Thyroid gland (tissue), 4 donors: ENCODE data around the gene CETN3.

Source experiments
- POLR2A ChIP-seq, 2 donors: fragments of 450-650 bp; IDR thresholded peaks; one replicate each; pipeline ENCODE4 v1.6.1; 2017; ENCODE audit warnings: antibody characterized with exemption in 2 of 2, mild to moderate bottlenecking in 2 of 2, moderate library complexity in 1 of 2
- TF ChIP-seq, protein P1 (sequence below), 6 experiments: fragments of 200-600 bp in 3 of 6; fragments of 450-650 bp in 3 of 6; sonication (generic) in 3 of 6; IDR thresholded peaks; one replicate each; pipeline ENCODE4 v1.5.1; 2016 to 2019; ENCODE audit warnings: antibody characterized with exemption in 6 of 6, mild to moderate bottlenecking in 2 of 6, inconsistent platforms in 1 of 6, moderate library complexity in 1 of 6

DNA sequence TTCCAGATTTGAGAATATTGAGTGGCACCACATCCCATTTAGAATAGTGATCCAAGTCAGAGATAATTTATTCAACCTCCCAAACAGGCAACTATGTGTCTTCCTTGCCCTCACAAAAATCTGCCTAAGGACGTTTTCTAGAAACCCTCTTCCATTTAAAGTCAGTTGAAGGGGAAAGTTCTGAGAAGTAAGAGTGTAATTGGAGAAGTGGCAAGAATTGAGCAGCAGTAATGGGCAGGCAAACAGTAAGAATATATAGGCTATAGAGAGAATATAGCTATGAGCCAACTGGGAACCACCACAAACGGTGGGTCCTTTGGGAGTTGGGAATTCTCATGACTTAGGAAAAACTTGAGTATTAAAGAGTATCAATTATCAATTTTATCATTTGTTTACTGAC, 31.1 kb upstream of the CETN3 start:
- TF ChIP-seq, protein P1, sequence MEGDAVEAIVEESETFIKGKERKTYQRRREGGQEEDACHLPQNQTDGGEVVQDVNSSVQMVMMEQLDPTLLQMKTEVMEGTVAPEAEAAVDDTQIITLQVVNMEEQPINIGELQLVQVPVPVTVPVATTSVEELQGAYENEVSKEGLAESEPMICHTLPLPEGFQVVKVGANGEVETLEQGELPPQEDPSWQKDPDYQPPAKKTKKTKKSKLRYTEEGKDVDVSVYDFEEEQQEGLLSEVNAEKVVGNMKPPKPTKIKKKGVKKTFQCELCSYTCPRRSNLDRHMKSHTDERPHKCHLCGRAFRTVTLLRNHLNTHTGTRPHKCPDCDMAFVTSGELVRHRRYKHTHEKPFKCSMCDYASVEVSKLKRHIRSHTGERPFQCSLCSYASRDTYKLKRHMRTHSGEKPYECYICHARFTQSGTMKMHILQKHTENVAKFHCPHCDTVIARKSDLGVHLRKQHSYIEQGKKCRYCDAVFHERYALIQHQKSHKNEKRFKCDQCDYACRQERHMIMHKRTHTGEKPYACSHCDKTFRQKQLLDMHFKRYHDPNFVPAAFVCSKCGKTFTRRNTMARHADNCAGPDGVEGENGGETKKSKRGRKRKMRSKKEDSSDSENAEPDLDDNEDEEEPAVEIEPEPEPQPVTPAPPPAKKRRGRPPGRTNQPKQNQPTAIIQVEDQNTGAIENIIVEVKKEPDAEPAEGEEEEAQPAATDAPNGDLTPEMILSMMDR (IDR thresholded peaks at IDR 0.05), result no peak
- TF ChIP-seq POLR2A (IDR thresholded peaks at IDR 0.05), result no peak
